HG03045 (cell line): Measurements from ENCODE around the gene PACRG.

Experiments used
- ATAC-seq: cut with Tn5 transposase; IDR thresholded peaks from one replicate; pipeline ENCODE4 v1.9.1; 2021; ENCODE audit warnings: mild to moderate bottlenecking, moderate library complexity; ENCODE audit not compliant: unreplicated experiment

PACRG gene

DNA sequence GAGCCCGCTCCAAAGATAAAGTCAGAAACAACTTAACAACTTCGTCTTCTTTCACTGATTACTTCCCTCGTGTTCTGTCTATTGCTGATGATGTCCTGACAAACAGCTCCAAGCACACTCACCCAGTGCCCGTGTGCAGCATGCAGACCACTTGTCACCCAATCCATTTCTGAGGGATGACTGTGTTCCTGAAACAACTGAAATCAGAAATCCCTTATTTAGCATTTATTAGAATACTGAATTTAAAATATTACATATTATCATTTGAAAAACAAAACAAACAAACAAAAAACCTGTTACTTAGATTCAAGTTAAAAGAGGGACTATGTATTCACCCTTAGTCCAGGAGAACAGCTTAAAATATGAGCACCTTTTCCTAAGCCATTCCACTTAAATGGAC is 463.0 kb downstream of the PACRG start:
- no peak for ATAC-seq

DNA sequence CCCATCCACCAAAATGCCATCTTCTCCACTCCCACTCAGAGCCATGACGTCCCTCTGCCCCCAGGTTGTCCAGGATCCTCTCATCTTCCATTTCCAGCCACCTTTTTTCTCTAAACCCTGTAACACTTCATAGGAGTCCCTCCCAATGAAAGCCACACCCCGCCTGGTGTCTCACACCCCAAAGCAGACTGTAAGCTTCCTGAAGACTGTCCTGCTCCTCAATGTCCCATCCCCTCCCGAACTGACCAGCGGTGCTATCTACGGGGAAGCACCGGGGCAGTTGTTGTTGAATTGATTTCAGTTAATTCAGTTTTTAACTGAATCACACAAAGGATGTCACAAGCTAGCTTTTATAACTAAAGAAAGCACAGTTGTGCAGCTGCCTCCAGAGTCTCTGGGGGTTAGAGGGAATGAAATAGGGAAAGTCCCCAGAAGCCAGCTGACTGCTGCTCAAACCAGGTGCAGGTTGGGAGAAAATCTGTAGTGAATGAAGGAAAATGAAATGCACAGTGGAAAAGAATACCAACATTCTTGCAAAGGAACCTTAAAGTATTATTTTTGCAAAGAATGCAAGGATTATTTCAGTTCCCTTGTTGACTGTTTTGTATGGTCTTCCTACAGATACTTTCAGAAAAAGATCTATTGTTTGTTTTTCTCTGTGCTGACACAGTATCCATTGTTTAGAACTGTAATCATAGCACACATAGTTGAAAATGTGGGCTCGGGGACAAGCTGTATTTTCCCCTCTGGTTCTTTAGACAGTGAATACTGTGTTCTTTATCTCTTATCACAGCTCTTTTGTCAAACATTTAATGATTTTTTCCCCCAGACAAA is 464.1 kb downstream of the PACRG start:
- ATAC-seq, result no peak

DNA sequence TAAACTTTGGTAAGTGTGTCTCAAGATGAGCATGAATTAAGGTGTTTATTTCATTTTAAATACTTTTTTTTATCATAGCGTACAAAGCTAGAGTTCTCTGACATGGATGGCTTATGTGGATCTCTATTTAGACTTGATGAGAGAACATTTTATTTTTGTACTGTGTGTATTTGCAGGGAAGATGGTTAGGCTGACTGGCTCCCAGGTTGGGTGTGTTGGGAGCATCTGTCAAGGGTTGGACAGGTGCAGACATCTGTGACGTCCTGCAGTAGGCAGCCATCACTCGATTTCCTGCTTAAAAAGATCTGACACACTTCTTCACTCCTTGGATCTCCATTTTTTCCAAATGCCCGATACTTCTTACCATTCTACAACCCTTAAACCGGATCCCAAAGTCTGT is 464.8 kb downstream of the PACRG start:
- no peak for ATAC-seq

DNA sequence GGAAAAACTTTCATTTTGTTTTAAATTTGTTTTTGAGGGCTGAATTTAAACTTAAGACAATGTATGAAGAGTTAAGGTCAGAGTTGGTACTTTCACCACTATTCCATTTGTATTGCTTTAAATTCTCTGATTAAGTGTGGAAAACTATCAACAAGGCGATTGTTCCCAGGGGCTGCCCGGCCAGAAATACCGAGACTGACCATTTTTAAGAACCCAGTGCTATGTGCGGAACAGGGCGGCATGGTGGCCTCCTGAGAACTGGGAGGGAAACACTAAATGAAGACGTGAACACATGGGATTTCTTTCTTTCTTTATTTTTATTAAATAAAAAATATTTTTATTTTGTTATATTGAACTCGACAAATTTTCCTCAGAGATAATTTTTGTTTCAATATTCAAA is 465.6 kb downstream of the PACRG start:
- ATAC-seq, result no peak

DNA sequence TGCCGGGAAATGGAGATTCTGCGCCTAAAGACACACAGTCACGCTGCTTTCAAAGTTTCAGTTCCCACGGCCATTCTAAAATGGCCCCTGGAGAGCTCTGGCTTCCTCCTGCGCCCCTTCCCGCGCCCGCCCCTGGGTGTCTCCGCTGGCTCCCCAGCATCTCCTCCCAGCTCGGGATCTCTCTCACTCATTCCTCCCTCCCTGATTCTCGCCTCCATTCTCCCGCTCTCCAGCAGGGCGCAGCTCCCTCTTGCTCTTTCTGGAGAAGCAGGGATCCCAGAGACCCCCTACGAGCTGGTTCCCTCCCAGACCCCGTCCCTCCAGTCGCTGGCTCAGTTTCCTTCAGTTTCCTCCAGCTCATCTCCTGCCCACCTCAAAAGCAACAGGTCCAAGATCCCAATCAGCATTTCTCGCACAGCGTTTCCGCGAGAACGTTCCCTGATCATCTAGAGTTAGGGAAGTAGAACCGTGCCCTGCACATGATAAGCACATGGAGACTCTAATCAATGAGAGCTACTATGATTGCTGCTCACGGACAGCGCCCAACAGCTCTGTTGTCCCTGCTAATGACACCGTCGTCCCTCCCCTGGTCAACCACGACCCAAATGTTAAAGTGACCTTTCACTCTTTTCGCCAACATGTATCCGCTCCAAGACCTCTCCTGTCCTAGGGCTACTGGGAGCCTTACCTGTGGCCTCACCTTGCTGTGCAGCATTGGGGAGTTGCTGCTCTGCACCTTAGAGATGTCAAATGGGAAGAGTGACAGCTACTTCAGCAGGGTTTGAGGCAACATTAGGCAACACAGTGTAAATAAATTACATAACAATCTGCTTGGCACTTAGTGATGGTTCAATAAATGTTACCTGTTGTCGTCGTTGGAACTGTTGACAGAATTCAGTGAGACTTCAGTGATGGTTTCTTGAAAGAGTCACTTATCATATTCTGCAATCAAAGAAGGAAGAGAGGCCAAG is 468.2 kb downstream of the PACRG start:
- ATAC-seq, result no peak

DNA sequence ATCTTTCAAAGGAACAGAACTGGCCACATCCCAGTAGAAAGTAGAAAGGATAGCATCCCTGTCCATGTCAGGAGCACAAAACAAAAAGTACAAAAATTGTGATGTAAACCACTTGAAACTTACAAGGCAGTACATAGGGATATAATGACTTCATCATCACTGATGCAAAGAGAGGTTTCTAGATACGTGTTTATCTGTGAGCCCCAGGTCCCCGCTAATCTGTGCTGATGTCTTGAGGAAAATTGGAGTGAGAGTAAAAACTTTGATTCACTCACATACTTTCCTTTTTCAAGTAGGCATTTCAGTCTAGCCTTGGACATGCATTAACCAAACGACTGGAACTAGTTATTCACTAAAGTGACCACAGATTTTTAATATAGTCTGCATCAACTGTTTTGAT is 470.1 kb downstream of the PACRG start:
- ATAC-seq, result no peak

DNA sequence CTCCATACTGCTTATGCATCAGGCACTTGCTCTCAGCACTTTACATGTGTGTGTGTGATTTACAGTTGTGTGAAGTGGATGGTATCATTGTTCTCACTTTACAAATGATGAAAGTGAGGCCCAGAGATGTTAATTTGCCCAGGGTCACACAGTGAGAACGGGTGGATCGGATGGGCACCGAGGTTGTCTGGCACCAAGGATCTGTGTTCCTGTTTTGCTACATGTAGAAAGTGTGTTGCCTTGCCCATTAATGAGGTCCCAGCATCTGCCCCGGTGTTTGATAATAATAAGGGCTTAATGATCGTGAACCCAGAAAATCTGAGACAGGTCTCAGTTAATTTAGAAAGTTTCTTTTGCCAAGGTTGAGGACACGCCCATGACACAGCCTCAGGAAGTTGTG is 470.6 kb downstream of the PACRG start:
- no peak for ATAC-seq

DNA sequence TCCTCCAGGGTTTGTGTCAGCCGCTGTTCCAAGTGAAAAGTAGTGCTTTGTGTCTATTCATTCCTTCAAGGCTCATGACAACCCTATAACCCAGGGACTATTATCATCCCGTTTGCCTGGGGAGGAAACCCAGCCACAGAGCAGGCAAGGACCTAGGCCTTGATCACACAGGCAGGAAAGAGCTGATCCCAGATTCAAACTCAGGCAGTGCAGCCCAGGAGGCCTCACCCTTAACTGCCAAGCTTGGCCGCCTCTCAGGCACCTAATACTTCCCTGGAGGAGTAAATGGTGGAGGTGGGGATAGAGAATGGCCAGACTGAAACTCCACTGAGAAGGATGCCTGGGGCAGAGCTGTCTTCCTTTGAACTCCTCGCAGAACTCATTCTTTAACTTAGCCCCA is 471.6 kb downstream of the PACRG start:
- ATAC-seq, result no peak

DNA sequence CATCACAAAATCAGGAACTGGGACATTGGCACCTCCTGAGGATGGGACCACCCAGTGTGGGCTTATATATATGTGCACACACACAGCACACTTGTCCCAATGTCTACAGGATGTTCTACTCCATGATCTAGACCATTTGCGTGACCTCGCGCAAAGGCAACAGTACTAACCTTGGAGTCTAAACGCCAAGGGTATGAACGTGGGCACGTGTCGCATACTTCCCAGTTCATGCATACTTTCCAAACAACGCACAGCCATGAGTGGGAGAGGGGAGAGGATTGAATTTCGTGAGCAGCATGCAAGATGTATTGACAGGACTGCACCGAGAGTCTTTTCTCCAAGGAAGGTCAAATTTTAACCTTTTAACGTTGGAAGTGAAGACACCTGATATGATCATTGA is 472.5 kb downstream of the PACRG start:
- ATAC-seq, result no peak

DNA sequence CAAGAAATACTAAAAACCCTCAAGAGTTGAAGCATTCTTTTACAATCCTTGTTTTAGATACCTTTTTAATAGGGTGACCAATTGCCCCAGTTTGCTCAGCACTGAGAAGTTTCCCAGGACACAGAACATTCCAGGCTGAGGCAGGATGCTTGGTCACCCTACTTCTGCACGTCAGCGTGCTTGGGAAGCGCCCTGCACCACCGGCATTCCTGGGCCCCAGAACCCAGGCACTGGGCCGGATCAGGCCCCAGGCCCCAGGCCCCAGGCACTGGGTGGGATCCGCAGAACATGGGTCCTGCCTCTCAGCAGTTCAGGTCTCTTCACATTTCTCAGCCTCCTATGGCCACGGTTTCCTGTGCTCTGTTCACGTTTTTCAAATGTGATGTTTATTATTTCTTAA is 472.9 kb downstream of the PACRG start:
- ATAC-seq, result no peak

DNA sequence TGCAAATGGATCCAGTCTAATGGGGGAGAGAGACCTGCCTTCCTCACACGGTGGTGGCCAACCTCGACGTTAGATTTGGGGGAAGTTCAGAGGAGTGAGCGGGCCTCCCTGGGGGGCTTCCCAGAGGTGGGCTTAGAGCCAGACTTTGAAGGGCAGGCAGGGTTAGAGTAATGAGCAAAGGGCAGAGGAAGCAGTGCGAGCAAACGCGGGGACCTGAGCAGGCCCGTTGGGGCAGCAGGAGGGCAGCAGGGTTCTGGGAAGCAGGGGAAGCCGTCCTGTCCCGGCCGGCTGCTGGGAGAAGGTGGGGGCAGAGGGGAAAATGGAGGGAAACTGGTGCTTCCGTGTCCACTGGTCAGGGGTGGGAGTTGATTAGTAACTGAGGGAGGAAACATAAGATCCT is 474.1 kb downstream of the PACRG start:
- no peak for ATAC-seq

DNA sequence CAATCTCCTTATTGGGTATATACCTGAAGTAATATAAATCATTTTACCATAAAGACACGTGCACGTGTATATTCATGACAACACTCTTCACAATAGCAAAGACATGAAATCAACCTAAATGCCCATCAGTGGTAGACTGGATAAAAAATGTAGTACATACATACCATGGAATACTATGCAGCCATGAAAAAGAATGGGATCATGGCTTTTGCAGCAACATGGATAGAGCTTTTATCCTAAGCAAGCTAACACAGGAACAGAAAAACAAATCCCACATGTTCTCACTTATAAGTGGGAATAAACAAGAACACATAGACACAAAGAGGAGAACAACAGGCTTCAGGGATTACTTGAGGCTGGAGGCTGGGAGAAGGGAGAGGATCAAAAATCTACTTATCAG is 478.4 kb downstream of the PACRG start:
- no peak for ATAC-seq

DNA sequence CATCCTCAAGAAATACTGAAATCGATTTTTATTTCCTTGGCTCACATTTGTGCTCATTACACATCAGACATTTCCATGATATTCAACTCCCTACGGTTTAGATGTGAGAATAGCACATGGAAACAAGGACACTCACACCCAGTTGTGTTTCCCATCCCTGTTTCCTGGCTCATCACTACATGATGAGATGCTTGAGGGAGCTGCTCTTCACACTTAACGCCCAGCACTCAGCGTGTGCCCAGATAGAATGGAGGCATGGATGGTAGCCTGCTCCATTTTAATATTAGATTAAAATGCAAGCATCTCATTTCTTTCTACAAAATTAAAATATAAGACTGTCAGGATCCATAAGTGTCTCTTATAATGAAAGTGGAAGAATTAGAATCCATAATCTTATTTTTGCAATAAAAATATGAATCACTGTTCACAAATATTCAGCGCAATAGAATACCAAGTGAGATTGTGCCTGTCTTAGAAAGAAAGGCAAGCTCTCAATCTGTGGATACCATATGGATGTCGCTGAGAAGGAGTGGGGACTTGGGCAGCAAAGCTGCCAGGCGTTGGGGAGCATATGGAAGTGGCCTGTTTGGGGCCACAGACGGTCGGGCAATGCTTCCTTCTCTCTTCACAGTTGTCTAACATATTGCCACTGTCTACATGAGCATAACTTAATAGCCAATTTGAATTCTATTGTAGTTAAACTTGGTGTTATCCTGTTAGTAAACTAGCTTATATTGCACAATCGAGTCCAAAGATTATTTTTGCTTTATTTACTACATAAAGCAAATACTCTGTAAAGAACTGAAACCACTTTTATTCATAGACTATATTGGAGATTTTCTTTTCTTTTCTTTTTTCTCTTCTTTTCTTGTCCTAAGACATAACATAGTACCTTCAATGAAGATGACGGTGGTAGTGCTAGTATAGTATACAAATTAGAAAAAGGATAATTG is 479.9 kb downstream of the PACRG start:
- no peak for ATAC-seq

DNA sequence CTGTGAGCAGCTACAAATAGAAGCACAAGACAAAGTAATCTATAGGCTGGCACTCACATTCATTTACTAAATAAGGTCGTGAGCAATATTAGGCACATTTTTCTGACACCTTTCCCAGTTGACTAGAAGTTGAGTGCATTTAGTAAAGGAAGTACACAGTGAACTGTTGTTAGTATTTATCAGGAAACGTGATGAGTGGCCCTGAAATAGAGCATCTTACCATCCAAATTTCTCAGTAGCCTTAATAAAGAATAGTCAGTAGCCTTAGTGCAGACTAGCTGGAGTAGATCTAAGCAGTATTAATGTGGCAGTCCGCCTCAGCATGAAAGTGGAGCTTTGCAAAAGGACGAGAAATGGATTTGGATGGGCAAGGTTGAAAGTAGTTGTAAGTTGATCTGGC is 481.2 kb downstream of the PACRG start:
- ATAC-seq, result no peak

DNA sequence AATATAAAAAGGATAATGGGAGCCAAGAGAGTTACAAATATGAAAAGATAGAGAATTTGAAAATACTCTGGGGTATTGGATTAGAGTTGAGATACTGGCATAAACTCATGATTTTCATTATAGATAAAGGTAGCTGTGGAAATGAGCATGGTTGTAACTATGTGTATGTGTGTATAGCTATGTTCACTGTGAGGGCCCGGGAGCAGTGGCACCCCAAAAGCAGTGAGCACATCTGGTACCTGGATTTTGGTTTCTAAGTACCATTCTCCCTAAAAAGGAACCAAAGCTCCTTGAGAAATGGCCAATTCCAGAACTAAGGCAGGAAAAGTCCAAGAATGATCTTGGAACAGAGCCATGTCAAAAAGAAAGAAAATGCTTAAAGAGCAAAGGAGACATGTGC is 484.3 kb downstream of the PACRG start:
- ATAC-seq, result no peak

DNA sequence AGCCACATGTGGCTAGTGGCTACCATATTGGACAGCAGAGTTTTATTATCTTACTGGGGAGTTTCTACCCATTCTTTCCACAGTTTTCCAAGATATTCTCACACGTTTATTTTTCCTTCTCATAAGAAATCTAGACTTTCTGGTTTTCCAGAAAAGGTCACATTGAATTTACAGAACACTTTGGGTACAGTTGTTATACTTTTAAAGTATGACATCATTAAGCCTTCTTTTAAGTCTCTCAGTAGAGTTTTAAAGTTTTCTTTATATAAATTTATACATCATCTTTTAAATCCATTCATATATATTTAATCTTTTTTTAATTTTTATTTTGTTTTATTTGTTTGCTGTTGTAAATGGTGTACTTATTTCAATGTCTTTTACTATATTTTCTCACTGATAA is 486.5 kb downstream of the PACRG start:
- no peak for ATAC-seq

DNA sequence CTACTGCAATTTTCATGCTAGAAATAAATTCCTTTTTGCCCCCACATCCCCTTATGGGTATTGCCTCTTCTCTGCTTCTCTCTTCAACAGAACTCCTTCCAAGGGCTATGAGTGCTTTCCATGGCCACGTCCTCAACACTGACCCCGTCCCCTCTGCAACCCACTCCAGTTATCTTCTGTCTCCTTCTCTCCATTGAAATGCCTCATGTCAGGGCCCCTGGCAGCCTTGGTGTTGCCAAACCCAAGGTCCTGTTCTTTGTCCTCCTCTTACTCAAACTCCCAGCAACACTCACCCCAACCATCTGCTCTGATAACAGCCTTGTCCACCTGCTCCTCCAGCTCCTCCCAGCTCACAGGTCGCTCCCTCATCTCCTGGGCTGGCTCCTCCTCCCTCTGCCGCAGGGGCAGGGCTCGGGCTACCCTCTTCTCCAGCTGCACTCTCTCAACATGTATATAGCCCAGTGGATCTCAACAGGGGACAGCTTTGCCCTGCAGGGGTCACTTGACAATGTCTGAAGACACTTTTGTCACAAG is 490.7 kb downstream of the PACRG start:
- ATAC-seq, result no peak

DNA sequence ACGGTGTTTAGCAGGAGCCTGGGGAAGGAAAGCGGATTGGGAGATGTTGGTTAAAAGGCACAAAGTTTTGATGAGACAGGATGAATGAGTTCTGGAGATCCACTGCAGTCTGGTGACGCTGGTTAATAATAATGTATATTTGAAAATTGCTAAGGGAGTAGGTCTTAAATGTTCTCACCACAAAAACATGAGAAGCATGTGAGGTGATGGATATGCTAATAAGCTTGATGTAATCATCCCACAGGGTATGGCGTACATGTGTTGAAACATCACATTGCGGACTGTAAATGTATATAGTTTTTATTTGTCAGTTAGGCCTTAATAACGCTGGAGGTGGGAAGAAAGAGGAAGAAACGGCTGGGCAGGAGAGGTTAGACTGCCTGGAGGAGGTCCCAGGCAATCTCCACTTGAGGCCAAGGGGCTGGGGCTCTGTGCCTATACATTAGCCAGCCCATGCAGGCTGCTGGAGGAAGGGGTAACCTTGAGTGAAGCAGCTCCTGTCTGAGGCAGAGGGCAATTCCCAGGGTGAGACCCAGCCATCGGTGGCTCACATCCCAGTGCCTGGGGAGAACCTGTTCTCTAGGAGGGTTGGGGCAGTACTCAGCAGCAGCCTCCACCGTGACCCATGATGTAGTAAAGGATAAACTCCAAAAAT is 498.5 kb downstream of the PACRG start:
- ATAC-seq, result no peak

DNA sequence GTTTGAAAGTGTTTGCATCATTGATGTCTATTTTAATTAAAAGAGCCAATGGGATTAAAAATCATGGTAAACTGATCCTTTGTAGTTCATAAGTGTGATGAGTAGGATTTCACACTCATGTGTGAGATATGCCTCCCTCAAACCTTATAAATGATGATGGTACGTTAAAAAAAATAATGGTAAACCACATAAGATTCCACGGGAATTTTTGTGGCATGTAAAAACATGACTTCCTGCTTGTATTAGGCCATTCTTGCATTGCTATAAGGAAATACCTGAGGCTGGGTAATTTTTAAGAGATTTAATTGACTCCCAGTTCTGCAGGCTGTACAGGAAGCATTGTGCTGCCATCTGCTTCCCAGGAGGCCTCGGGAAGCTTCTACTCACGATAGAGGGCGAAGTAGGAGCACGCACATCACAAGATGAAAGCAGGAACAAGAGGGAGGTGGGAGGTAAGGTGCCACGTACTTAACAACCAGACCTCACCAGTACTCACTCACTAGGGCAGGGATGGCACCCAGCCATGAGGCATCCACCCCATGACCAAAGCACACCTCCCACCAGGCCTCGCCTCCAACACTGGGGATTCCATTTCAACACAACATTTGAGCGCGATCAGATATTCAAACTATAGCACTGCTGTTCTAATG is 499.2 kb downstream of the PACRG start:
- ATAC-seq, result no peak

DNA sequence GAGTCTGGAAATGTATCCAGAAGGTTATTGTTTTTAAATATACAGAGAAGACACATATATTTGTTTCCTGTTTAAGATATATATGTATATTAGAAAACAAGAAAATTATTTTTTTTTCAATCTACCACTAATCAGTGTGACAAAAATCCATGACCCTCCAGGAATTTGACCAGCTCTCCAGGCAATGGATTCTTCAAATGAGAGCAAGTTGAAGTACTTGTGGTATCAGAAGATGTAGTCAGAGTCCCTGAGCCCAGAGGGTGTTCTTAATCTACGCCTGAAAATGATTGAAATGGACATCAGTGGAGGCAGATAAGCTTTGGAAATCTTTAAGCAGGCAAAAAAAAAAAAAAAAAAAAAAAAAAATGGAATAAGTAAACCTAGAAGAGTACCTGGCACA is 500.3 kb downstream of the PACRG start:
- no peak for ATAC-seq
